Neutrophil (primary cell): Measurements from ENCODE around the gene PRRG4.

Experiments
- H3K27ac ChIP-seq: fragments of 200-600 bp; sonication (generic); 2 replicates; pipeline ENCODE4 v1.5.1; 2016; ENCODE audit warnings: mild to moderate bottlenecking, moderate library complexity
- H3K27me3 ChIP-seq: fragments of 200-600 bp; sonication (generic); 2 replicates; pipeline ENCODE4 v1.6.0; 2016; ENCODE audit warnings: mild to moderate bottlenecking
- H3K36me3 ChIP-seq: fragments of 200-600 bp; sonication (generic); 2 replicates; pipeline ENCODE4 v1.5.1; 2017
- H3K4me1 ChIP-seq, 2 experiments: fragments of 200-600 bp in 1 of 2; sonication (generic) in 1 of 2; 1 replicate in 1 of 2; 2 replicates in 1 of 2; pipeline versions ENCODE4 v1.5.1 to v1.6.1; 2013 to 2016; ENCODE audit warnings: low read depth in 1 of 2, low read length in 1 of 2, mild to moderate bottlenecking in 1 of 2, moderate library complexity in 1 of 2; ENCODE audit not compliant: control insufficient read depth in 1 of 2, insufficient read depth in 1 of 2
- H3K4me3 ChIP-seq, 2 experiments: fragments of 200-600 bp in 1 of 2; sonication (generic) in 1 of 2; 1 replicate in 1 of 2; 2 replicates in 1 of 2; pipeline ENCODE4 v1.5.1; 2013 to 2016; ENCODE audit warnings: low read depth in 1 of 2, low read length in 1 of 2, mild to moderate bottlenecking in 1 of 2, moderate library complexity in 1 of 2
- H3K9me3 ChIP-seq: fragments of 200-600 bp; sonication (generic); 2 replicates; pipeline ENCODE4 v1.5.1; 2016
- TF ChIP-seq, protein P1 (sequence below): fragments of 200-600 bp; sonication (generic); IDR thresholded peaks from 2 replicates; pipeline ENCODE4 v1.5.1; 2016; ENCODE audit warnings: antibody characterized with exemption

PRRG4 gene

DNA sequence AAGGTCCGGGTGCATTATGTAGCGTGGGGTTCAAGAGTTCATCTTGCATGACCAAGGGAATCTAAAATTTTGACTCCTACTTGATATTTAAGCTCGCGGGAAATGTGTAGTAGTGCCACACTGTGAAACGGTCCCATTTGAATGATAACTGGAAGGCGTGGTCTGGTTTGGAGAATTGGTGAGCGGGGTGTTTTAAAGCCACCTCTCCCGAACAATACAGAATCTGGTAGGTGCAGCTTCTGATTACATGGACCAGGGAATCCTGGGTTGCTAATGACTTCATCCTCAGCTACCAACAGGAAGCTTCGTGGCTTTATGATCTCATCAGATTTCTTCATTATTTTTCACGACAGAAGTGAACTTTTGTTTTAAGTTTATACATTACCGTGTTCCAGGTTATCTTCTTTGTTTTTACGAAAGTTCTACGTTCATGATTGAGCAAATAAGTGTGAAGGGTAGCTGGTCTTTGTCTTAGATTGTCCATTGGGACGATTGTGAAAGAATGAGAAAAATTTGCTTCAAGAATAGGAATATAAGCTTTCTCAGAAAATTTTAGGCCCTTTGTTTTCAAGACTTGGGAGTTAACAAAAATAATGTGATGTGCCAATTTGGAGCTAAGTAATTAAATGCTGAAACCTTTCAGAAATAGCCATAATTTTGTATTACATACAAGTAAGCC lies 64.6 kb downstream of the PRRG4 start:
- Histone ChIP-seq H3K4me1 (peaks cover 19 to 20% of the 10 kb centered on the region in 2 experiments), H3K27me3 (peaks cover 27% of the 10 kb centered on the region), H3K9me3 (no peaks in the 10 kb centered on the region), H3K27ac (no peak overlapping the region), H3K4me3 (peak overlapping the region; percentile 62 to 86), H3K36me3 (no peaks in the 10 kb centered on the region)
- TF ChIP-seq, protein P1, sequence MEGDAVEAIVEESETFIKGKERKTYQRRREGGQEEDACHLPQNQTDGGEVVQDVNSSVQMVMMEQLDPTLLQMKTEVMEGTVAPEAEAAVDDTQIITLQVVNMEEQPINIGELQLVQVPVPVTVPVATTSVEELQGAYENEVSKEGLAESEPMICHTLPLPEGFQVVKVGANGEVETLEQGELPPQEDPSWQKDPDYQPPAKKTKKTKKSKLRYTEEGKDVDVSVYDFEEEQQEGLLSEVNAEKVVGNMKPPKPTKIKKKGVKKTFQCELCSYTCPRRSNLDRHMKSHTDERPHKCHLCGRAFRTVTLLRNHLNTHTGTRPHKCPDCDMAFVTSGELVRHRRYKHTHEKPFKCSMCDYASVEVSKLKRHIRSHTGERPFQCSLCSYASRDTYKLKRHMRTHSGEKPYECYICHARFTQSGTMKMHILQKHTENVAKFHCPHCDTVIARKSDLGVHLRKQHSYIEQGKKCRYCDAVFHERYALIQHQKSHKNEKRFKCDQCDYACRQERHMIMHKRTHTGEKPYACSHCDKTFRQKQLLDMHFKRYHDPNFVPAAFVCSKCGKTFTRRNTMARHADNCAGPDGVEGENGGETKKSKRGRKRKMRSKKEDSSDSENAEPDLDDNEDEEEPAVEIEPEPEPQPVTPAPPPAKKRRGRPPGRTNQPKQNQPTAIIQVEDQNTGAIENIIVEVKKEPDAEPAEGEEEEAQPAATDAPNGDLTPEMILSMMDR, result no peak

- Histone ChIP-seq H3K4me1 (peaks cover 19 to 20% of the 10 kb centered on the region in 2 experiments), H3K9me3 (no peaks in the 10 kb centered on the region), H3K27me3 (peaks cover 27% of the 10 kb centered on the region), H3K4me3 (no peak overlapping the region), H3K27ac (no peak overlapping the region), H3K36me3 (no peaks in the 10 kb centered on the region)
- TF ChIP-seq, protein P1, result no peak
Observed at GRCh38 chr11:32894921-32895320, 65.2 kb downstream of the PRRG4 start.

GRCh38 chr11:32895471-32895870 lies 65.7 kb downstream of the PRRG4 start:
- TF ChIP-seq, protein P1, result no peak
- Histone ChIP-seq H3K9me3 (no peaks in the 10 kb centered on the region), H3K36me3 (no peaks in the 10 kb centered on the region), H3K4me1 (peaks cover 19 to 20% of the 10 kb centered on the region in 2 experiments), H3K27ac (no peak overlapping the region), H3K27me3 (peaks cover 27% of the 10 kb centered on the region), H3K4me3 (no peak overlapping the region)

GRCh38 chr11:32897103-32897502 lies 67.4 kb downstream of the PRRG4 start:
- Histone ChIP-seq H3K9me3 (no peaks in the 10 kb centered on the region), H3K4me1 (peaks cover 20 to 21% of the 10 kb centered on the region in 2 experiments), H3K27me3 (peaks cover 11% of the 10 kb centered on the region), H3K4me3 (no peak overlapping the region), H3K27ac (no peak overlapping the region), H3K36me3 (no peaks in the 10 kb centered on the region)
- TF ChIP-seq, protein P1, result no peak

GRCh38 chr11:32899438-32899837 lies 69.7 kb downstream of the PRRG4 start:
- Histone ChIP-seq H3K27me3 (no peaks in the 10 kb centered on the region), H3K4me3 (no peak overlapping the region), H3K4me1 (peaks cover 8 to 11% of the 10 kb centered on the region in 2 experiments), H3K9me3 (no peaks in the 10 kb centered on the region), H3K27ac (no peak overlapping the region), H3K36me3 (no peaks in the 10 kb centered on the region)
- TF ChIP-seq, protein P1, result no peak
